Measurements from ENCODE around the gene PTGES2. TPM values are rescaled to one million over a fixed set of nuclear protein-coding genes. Genes with fewer than 3 reads are reported as not detected.

The PTGES2 gene
- total RNA-seq, 1 experiment from 2014 or later: 76.8 TPM

DNA sequence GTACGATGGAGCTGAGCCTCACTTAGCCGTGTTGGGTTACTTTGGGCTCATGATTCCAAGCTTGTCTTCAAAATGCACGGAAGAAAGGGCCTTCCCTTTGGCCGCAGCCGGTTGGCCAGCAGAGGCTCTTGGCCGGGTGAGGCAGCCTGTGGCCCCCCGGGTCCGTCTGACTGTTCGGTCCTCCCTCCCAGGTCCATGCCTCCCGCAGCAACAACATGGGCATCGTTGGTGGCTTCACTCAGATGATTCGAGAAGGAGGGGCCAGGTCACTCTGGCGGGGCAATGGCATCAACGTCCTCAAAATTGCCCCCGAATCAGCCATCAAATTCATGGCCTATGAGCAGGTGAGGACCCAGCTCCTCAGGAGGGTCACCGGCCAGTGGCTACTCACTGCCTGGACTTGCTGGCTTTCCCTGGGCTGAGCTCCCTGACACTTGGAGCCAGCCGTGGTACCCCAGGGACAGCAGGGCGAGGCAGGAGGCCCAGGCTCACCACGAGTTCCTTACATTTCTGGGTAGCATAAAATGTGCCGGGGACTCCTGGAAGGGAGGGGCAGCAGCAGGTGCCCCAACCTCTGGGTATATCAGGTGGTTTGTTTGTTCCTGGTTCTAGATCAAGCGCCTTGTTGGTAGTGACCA is 21.9 kb downstream of the PTGES2 start:
- Histone ChIP-seq H3K27me3 (ENCODE audit: control insufficient read depth, insufficient read depth, low read length) (no peaks in the 10 kb centered on the region), H3K9me3 (ENCODE audit: control insufficient read depth, insufficient read depth, low read depth, low read length) (no peaks in the 10 kb centered on the region), H3K4me3 (ENCODE audit: low read depth in 2 of 2, low read length in 2 of 2) (no peak overlapping the region), H3K4me1 (ENCODE audit: control insufficient read depth, insufficient read depth, low read length) (no peaks in the 10 kb centered on the region), H3K36me3 (ENCODE audit: control insufficient read depth, insufficient read depth, low read length) (no peaks in the 10 kb centered on the region), H3K27ac (ENCODE audit: low read length) (no peak overlapping the region)
- DNase-seq (ENCODE audit: low read depth, low spot score) (no peak), ATAC-seq (no peak)
- no TSS peak for BruUV-seq (replicated peaks)
- in situ Hi-C loops (cut with HindIII; ENCODE audit: low pct_unique_long_range_greater_than_20kb, low sequenced_read_pairs) (no loop called here), intact Hi-C loops (cut with micrococcal nuclease; ENCODE audit: unreplicated experiment) (no loop called here)
- ChIA-PET POLR2A (no interaction called here), CTCF (no interaction called here)
- TF ChIP-seq, protein P1, sequence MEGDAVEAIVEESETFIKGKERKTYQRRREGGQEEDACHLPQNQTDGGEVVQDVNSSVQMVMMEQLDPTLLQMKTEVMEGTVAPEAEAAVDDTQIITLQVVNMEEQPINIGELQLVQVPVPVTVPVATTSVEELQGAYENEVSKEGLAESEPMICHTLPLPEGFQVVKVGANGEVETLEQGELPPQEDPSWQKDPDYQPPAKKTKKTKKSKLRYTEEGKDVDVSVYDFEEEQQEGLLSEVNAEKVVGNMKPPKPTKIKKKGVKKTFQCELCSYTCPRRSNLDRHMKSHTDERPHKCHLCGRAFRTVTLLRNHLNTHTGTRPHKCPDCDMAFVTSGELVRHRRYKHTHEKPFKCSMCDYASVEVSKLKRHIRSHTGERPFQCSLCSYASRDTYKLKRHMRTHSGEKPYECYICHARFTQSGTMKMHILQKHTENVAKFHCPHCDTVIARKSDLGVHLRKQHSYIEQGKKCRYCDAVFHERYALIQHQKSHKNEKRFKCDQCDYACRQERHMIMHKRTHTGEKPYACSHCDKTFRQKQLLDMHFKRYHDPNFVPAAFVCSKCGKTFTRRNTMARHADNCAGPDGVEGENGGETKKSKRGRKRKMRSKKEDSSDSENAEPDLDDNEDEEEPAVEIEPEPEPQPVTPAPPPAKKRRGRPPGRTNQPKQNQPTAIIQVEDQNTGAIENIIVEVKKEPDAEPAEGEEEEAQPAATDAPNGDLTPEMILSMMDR (IDR thresholded peaks at IDR 0.05): no peak
- TF ChIP-seq REST (IDR thresholded peaks at IDR 0.05; ENCODE audit: insufficient read depth in 1 of 2, low read depth in 2 of 2, low read length in 1 of 2): no peak
- no peak for TF ChIP-seq TCF7L2 (IDR thresholded peaks at IDR 0.05; ENCODE audit: low read depth, low read length)
- TF ChIP-seq SIN3A (IDR thresholded peaks at IDR 0.05; ENCODE audit: borderline replicate concordance, insufficient read depth, low read depth, low read length): no peak
- no peak for TF ChIP-seq POLR2AphosphoS5 (IDR thresholded peaks at IDR 0.05; ENCODE audit: low read depth, low read length)

GRCh38 chr9:128104171-128104618 is 23.3 kb downstream of the PTGES2 start:
- Histone ChIP-seq H3K4me3 (ENCODE audit: low read depth in 2 of 2, low read length in 2 of 2) (no peak overlapping the region), H3K4me1 (ENCODE audit: control insufficient read depth, insufficient read depth, low read length) (no peaks in the 10 kb centered on the region), H3K27me3 (ENCODE audit: control insufficient read depth, insufficient read depth, low read length) (no peaks in the 10 kb centered on the region), H3K36me3 (ENCODE audit: control insufficient read depth, insufficient read depth, low read length) (no peaks in the 10 kb centered on the region), H3K27ac (ENCODE audit: low read length) (no peak overlapping the region), H3K9me3 (ENCODE audit: control insufficient read depth, insufficient read depth, low read depth, low read length) (no peaks in the 10 kb centered on the region)
- no TSS peak for BruUV-seq (replicated peaks)
- TF ChIP-seq REST (IDR thresholded peaks at IDR 0.05; ENCODE audit: insufficient read depth in 1 of 2, low read depth in 2 of 2, low read length in 1 of 2) (no peak), TCF7L2 (IDR thresholded peaks at IDR 0.05; ENCODE audit: low read depth, low read length) (no peak), SIN3A (IDR thresholded peaks at IDR 0.05; ENCODE audit: borderline replicate concordance, insufficient read depth, low read depth, low read length) (no peak), POLR2AphosphoS5 (IDR thresholded peaks at IDR 0.05; ENCODE audit: low read depth, low read length) (no peak)
- TF ChIP-seq, protein P1 (IDR thresholded peaks at IDR 0.05): no peak
- DNase-seq (ENCODE audit: low read depth, low spot score) (no peak), ATAC-seq (no peak)
- intact Hi-C loops (cut with micrococcal nuclease; ENCODE audit: unreplicated experiment) (no loop called here), in situ Hi-C loops (cut with HindIII; ENCODE audit: low pct_unique_long_range_greater_than_20kb, low sequenced_read_pairs) (no loop called here)
- CTCF ChIA-PET: interaction anchor here (1.2 kb wide), 1 partner anchor 14 kb away, joined by 10 read pairs; no protein-coding TSS in a partner anchor
- POLR2A ChIA-PET: no interaction called here
